Coronary artery (tissue), 2 donors: ENCODE data around the gene GRIP2.
A peak's percentile ranks its signal among the peaks of the same experiment; 100 is the strongest.

ENCODE experiments used
- DNase-seq: peaks from one replicate; pipeline ENCODE4 v3.0.0-alpha.2; 2017; ENCODE audit warnings: low spot score
- H3K27ac ChIP-seq, 2 donors: fragments of 200-600 bp; sonication (generic); one replicate each; pipeline ENCODE4 v1.5.1; 2016 to 2019
- H3K4me3 ChIP-seq: fragments of 200-600 bp; sonication (generic); 2 replicates; pipeline ENCODE4 v1.5.1; 2016; ENCODE audit warnings: mild to moderate bottlenecking, moderate library complexity
- TF ChIP-seq, protein P1 (sequence below): fragments of 200-600 bp; sonication (generic); IDR thresholded peaks from one replicate; pipeline ENCODE4 v1.5.1; 2019; ENCODE audit warnings: antibody characterized with exemption

Gene GRIP2

DNA sequence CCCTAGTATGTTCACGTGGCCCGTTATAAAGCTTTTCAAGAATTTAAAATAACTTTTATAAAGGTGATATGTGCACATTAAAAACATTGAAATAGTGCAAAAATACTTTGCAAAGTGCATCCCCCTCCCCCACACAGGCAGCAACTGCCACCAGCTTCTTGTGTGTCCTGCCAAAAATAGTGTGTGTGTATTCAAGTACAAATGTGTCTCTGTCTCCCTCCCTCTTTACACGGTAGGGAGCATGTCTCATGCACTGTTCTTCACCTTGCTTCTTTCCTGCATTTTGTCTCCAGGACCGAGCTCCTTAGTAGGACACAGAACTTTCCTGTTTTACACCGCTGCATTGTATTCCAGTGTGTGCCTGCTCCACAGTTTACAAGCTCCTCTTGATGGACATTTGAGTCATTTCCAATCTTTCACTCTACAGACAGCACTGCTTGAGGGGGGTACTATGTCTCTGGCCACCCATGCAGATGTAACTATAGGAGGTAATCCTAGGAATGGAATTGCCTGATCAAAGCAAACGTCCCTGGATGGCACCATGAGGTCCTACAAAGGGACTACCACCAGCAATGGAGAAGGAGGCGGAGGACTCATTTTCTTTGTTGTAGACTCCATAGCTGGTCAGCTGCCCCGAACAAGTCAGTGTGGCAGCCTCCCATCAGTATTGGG lies 85.4 kb downstream of the GRIP2 start:
- Histone ChIP-seq H3K4me3 (no peak overlapping the region), H3K27ac (no peak overlapping the region)
- DNase-seq = no peak
- TF ChIP-seq, protein P1, sequence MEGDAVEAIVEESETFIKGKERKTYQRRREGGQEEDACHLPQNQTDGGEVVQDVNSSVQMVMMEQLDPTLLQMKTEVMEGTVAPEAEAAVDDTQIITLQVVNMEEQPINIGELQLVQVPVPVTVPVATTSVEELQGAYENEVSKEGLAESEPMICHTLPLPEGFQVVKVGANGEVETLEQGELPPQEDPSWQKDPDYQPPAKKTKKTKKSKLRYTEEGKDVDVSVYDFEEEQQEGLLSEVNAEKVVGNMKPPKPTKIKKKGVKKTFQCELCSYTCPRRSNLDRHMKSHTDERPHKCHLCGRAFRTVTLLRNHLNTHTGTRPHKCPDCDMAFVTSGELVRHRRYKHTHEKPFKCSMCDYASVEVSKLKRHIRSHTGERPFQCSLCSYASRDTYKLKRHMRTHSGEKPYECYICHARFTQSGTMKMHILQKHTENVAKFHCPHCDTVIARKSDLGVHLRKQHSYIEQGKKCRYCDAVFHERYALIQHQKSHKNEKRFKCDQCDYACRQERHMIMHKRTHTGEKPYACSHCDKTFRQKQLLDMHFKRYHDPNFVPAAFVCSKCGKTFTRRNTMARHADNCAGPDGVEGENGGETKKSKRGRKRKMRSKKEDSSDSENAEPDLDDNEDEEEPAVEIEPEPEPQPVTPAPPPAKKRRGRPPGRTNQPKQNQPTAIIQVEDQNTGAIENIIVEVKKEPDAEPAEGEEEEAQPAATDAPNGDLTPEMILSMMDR = no peak

DNA sequence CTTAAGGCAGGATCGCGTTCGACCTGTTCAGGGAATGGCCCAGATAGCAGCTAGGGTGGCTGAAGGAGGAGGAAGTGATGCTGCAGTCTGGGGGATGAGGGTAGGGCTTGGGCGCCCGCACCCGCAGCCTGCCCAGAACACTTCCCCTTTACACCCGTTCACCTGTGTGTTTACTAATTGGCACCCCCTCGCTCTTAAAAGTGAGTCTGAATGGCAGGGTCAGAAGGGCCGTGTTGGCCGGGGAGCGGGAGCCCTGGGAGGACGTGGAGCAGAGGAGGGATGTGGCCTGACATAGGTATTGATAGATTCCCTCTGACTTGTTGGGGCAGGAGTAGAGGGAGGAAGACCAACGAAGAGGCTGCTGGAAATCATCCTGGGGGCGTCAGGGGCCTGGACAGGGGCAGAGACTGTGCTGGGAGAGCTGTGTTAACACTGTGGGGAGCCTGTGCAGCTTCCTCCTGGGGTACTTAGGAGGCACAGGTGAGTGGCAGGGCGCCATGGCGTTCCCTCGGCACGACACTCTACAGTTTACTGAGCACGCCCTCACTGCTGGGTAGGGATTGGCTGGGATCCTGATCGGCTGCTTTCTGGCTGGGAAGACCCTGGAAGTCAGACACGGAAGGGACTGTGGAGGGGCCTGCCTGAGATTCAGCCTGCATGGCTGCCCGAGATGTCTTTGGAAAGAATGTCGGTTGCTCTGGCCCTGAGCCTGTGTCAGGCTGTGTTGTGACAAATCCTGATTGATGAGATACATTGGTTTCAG lies 86.1 kb downstream of the GRIP2 start:
- DNase-seq = no peak
- peak overlapping the region; percentile 72 to 87 for H3K27ac ChIP-seq
- TF ChIP-seq, protein P1 = no peak

DNA sequence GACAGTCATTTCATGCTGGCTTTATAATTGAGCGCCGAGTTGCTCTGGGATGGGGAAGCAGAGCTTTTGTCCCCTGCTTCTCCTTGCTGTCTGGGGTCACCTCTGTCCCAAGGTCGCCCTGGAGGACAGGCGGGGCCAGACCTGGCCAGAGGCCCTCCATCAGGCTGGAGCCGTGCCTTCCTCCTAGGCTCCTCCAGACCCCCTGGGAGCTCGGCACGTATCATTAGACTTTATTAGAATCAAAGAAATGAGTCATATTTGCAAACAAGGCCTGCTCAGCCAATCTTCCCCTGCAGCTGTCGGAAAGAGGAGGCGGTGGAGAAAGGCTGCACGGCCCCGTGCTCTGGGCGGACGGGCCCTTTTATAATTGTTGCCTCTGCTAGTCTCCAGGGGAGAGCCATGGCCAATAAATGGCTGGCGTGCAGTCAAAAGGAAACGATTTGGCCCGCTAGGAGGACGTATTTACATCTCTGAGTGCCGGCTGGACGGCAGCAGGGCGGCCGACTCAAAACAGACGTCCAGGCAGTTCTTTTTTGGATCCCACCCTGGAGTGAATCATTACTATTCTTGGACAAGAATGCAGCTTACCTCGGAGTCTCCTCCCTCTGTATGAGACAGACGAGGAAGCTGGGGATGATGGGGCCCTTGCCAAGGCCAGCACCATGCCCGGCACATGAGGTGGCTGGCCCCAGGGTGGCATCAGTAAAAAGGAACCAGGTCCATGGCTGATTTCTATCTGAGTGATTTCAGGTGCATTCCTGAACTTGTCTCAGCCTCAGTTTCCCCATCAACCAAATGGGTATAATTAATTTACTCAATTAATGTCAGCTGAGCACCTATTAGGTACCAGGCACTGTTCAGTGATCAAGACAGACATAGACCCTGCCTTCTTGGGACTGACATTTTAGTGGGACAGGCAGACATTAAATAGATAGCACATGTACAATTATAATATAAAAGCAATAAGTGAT lies 87.1 kb downstream of the GRIP2 start:
- peak overlapping the region; percentile 30 for H3K4me3 ChIP-seq
- H3K27ac ChIP-seq = peak overlapping the region; percentile 72 to 87
- peak; percentile 95 for DNase-seq
- TF ChIP-seq, protein P1 = no peak

More for the DNA sequence above, 86.1 kb downstream of the GRIP2 start:
- no peak overlapping the region for H3K4me3 ChIP-seq

DNA sequence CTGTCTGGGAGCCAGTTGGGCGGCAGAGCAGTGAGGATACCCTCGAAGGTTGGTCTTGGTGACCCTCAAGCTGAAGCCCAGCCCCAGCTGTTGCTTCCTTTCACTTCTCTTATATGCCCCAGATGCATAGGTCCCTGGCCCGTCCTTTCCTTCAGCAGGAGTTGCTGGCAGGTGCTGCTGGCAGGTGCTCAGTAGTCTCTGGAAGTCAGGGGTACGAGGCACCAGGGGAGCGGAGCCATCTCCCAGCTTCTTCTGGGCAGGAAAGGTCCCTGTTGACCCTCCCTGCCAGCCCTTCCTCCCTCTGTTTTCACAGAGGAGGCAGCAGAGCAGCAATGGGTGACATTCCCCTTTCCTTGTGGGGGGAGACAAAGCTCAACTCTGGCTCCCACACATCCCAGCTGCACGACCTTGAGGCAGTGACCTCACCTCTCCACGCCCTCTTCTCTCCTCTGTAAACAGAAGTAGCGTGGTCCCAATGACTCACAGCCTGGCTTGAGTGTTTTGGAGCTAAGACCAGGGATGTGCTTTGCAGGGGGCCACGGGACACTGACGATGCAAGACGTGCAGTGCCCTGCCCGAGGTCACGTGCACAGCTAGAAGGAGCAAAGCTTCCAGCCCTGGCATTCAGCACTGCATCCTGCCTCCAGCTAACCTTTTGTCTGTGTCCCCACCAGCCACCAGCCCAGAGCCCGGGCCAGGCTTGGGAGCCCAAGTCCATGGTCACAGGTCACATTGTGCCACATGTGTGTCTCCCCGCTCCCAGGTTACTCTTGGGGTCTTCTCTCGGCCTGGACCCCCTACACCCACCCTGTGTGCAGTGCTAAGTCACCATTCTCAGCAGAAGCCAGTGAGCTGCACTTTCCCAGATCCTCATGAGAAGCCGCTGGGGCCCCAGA lies 88.0 kb downstream of the GRIP2 start:
- Histone ChIP-seq H3K4me3 (peak overlapping the region; percentile 30), H3K27ac (peak overlapping the region; percentile 72 to 87)
- TF ChIP-seq, protein P1 = no peak
- DNase-seq = no peak

DNA sequence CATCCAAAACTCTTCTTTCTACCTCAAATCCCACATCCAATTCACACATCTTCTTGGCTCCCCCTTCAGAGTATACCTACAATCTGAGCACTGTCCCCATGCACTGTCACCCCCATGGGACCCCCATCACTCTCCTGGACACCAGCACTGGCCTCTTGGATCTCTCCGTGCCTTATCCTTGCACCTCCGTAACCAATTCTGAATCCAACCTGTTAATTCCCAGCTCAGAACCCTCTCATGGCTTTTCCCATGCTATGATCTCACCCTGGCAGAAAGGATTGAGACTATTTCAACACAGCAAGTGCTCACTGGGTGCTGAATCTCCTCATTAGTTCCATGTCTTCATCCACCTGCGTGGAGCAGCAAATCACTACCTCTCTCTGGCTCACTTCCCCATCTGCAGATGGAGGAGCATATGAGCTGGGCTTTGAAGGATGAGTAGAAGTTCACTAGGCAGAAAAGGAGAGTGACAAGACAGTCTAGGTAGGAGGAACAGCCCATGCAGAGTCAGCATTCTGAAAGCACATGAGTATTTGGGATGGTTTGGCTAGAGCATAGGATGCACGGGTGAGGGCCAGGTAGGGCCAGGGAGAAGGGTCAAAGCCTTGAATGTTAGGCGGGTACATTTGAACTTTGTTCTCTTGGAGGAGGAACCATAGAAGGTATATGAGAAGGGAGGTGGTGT lies 89.1 kb downstream of the GRIP2 start:
- no peak for DNase-seq
- TF ChIP-seq, protein P1 = no peak
- H3K27ac ChIP-seq = no peak overlapping the region
- no peak overlapping the region for H3K4me3 ChIP-seq
